Left ventricle myocardium superior (tissue), 1 donor: Measurements from ENCODE around the gene C17orf75. TPM values are rescaled to one million over a fixed set of nuclear protein-coding genes. Genes with fewer than 3 reads are reported as not detected.

ENCODE experiments used
- ATAC-seq: fragments of 200-7000 bp; cut with Tn5 transposase; one replicate; pipeline ENCODE4 v1.9.1; 2020; ENCODE audit warnings: mild to moderate bottlenecking, moderate library complexity
- DNase-seq: peaks from one replicate; pipeline ENCODE4 v3.0.0-alpha.2; 2020
- intact Hi-C: fragments of 100-400 bp; cut with micrococcal nuclease; formaldehyde crosslinking; loops from one replicate; pipeline ENCODE4 v1.11.0; 2022
- total RNA-seq: library from RNA; stranded (reverse); fragmentation: NEBNext Ultra II Directional; extraction: Animal tissue kit (Norgen Biotek cat#: 25700); gene quantifications from one replicate; pipeline ENCODE4 v1.2.1, GENCODE V29; 2021
- donor health status: DM: no; HTN: yes; CAD: no; lungs with severe emphysema.

C17orf75 gene
- total RNA-seq, 1 donor from 2014 or later: 18.5 TPM

DNA sequence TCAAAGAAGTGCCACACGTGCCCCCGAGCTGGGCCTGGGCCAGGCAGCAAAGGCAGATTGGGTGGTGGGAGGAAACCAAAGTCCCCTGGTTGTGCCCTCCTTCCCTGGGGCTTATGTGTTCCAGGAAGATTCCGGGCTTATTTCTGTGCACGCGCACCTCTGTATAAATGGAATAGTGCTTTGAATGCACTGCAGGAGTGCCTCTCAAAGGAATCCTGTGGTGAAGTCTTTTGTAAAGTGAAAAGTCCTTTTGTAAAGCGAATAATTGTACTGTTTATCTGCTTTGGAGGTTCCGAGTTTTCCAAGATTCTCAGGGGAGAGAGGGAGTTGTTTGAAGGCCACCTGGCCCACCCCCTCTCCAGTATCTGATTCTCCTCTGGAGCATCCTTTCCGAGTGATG lies 26.8 kb downstream of the C17orf75 start:
- intact Hi-C loops: loop anchor here (5.0 kb wide), 1 partner anchor 63 kb away; no protein-coding TSS in a partner anchor
- no peak for ATAC-seq

DNA sequence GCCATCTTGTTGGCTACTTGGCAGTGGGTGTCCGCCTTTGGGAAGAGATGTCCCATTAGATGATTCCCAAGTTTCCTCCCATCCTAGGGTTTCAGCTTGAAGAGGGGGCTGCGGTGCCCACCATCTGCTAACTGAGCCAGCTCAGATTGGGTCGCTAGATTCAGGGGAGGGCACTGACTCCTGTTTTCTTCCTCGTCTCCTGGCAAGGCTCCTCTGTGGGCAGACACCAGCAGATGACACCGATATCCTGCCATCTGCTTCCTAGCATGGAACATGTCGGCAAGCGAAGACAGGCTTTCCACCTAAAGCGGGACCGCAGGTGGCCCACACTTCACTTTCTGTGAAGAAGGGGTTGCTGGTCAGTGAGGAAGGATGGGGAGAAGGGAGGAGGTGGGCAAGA lies 27.3 kb downstream of the C17orf75 start:
- intact Hi-C loops: loop anchor here (5.0 kb wide), 1 partner anchor 62 kb away; no protein-coding TSS in a partner anchor
- no peak for ATAC-seq

More for the DNA sequence above, 26.8 kb downstream of the C17orf75 start:
- DNase-seq: no peak

DNA sequence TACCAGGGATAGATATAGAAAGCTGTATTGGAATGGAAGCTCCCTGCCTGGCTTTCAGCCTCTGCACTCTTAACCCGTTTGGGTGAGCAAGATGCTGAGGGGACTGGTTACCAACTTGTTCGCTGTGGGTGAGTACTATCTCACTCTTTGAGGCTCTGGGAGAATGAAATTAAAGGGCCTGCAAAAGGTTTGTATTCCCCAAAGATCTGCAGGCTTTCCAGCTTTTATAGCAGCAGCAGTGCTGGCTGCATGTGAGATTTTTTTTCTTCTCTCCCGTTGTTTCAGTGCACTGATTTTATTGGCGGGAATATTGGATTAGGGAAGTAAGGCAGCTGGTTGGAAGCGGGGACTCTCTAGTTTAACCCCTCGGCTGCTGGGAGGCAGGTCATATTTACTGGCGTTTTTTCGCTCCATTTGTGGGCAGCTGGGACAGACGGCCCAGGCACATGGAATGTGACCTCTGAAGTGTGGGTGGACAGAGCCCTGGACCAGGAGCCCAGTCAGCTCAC lies 30.9 kb downstream of the C17orf75 start:
- DNase-seq (no peak), ATAC-seq (peak; percentile 50)
- intact Hi-C loops: no loop called here

More for the DNA sequence above, 27.3 kb downstream of the C17orf75 start:
- DNase-seq: no peak

DNA sequence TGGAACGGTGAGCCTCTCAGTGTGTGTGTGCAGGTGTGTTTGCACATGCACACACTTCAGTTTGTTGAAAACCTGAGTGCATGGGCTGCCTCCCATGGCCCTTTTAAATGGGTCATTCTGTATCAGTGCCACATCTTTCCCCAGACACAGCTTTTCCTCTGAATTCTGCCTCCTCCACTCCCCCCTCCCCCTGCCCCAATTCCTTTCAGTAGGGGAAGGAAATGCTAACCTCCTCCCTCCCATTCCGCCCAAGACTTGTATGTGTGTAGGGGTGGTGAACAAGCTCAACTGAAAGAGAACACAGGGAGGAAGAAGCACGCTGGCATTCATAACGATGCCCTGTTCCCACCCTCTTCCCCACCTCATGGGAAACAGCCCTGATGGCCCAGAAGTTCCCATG lies 34.3 kb downstream of the C17orf75 start:
- DNase-seq (no peak), ATAC-seq (no peak)
- intact Hi-C loops: no loop called here

DNA sequence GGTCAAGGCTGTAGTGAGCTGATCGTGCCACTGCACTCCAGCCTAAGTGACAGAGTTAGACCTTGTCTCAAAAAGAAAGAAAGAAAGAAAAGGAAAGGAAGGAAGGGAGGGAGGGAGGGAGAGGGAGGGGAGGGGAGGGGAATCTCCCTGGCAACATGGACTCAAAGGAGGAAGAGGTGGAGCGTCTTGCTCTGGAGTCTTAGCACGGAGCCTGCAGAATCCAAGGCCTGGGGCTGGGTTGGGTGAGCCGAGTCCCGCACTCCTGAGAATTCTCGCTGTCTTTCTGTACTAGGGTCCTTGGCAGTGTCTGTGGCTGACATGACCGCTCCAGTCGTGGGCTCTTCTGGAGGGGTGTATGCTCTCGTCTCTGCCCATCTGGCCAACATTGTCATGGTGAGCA lies 36.9 kb downstream of the C17orf75 start:
- DNase-seq: no peak
- no peak for ATAC-seq
- intact Hi-C loops: no loop called here

DNA sequence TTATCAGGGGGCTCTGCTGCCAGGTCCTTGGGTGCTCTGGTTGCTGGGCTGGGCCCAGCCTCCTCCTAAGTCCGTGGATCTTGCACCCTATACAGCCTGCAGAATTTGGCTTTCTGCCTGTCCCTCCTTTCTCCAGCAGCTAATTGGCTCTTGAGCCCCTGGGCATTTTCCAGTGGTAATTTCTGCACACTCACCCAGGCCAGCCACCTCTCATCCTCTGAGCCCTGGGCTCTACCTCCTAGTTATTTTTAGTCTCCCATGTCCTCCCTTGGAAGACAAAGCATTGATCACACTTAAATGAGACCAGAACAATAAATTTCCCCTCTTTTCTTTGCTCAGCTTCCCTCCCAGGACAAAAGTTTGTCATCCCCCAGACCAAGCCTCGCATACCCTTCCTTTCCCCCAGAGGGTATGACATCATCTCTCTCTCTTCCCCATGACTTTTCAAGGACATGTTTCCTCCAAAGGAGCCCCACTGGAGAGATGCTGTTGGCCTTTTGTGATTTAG lies 38.1 kb downstream of the C17orf75 start:
- no peak for DNase-seq
- peak; percentile 90 for ATAC-seq
- intact Hi-C loops: no loop called here

DNA sequence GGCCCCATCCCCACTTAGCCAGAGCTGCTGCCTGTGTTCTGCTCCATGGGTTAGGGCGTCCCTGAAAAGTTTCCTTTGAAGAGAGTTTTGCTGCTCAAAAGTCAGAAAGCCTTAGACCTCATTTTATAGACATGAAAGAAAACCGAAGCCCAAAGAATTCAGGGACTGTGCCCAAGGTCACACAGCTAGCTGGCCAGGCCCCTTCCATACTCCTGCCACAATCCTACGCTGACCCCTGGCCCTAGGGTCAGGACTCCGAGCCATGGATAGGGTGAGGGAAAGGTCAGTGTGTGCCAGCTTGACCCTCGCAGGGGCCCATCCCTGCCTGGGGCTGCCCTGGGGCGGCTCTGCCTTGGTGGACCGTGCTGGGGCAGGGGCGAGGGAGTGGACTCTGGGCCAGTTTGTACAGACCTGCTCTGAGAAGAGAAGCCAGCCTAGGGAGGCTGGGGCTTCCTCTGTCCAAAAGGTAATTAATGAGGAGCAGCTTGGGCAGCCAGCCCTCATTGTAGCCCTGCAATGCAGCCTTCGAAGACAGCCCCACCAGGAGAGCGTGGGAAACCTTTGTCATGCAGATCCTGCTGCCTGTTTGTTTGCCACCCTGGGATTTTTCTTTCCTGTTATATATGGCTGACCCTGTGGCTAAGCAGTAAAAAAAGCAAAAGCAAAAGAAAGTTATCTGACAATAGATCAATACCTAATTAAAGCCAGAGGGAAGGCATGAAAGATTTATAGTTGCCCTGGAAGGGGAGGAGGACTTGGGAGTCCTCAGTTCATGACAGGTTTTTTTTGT lies 38.9 kb downstream of the C17orf75 start:
- no peak for DNase-seq
- no peak for ATAC-seq
- intact Hi-C loops: no loop called here

DNA sequence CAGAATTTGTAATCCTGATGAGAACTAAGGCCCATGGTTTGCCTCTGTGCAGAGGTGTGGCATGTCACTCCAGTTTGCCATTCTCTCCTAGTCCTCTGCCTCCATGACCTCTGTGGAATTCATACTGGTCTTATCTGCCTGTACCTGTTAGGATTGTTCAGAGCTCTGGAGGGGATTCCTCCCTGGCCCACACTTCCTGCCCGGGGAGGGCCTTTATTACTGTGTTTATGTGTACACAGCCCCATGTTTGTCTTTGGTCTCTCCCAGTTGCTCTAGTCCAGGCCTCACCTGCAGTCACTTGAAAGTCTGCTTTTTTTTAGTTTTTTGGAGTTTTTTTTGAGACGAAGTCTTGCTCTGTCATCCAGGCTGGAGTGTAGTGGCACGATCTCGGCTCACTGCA lies 39.9 kb downstream of the C17orf75 start:
- DNase-seq (no peak), ATAC-seq (no peak)
- intact Hi-C loops: no loop called here

DNA sequence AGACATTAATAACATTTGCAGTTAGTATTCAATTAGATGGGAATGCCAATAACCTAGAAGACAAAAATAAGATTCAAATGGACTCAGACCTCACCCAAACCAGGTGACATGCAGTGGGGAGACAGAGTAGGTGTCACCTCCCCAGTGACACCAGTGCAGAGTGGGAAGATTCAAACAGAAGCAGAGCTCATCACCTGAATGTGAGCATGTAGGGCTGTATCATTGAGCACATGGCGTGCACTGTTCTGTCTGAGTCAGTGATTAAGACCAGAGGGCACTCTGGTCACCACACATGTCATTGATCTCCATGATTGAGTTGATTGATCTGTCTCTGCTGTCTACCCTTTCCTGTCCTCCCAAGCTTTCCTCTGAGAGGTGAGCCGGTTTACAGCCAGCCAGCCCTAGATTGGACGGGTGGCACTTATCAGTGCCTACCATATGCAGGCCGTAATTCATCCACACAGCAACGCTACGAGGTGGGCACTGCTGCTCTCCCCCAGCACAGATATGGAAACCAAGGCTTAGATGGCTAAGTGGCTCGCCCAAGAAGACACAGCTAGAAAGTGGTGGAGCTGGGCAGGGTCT lies 42.3 kb downstream of the C17orf75 start:
- intact Hi-C loops: no loop called here
- no peak for DNase-seq
- ATAC-seq: no peak

DNA sequence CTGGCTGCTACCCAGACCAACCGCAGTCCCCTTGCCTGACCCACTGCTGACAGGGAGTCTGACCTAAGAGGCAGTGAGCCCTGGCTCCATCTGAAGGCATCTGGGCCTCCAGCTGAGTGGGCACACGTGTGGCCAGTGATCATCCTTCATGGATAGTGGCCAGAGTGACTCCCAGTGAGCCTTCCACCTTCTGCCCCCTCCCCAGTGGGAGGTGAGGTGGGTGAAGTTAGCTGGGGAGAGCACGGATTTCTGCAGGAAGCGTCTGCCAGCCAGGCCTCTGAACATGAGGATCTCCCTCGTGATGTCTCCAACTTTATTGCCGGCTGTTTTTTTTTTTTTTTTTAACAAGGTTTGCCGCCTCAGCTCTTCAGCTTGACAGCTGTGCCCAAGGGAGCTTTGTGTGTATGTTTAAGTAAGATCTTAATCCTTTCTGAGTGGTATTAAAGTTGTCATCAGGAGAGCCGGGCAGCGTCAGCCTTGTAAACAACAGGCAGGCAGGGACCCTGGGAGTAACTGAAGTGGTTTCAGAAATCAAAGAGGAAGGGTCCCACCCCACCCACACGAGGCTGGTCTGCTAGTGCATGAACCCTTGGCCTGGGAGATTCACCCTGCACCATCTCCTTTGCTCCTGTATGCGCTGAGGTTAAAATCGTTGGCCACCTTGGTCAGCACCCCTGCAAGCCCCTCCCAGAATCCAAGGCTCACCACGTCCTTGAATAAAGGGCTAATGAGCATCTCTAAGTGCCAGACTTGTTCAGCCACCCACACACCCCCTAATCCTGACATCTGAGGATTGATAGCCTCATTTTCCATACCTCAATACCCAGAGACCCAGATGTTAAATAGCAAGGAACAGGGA lies 43.0 kb downstream of the C17orf75 start:
- no peak for DNase-seq
- no peak for ATAC-seq
- intact Hi-C loops: no loop called here

DNA sequence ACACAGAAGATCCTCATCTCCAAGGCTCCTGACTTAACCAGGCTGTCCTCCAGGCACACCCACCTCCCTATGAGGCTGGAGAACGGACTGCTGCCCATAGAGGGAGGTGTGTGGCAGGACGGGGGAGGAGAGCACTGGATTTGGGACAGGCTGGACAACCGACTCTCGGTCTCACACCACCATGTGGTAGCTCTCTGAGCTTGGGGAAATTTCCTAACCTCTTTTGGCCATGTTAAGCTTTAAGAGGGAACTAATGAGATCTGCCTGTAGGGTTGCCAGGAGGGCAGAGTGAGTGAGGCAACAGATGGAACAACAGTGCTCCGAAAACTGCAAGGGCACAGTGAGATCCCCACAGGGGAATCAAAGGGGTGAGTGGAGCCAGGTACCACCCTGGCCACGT lies 43.7 kb downstream of the C17orf75 start:
- no peak for ATAC-seq
- intact Hi-C loops: no loop called here
- no peak for DNase-seq

DNA sequence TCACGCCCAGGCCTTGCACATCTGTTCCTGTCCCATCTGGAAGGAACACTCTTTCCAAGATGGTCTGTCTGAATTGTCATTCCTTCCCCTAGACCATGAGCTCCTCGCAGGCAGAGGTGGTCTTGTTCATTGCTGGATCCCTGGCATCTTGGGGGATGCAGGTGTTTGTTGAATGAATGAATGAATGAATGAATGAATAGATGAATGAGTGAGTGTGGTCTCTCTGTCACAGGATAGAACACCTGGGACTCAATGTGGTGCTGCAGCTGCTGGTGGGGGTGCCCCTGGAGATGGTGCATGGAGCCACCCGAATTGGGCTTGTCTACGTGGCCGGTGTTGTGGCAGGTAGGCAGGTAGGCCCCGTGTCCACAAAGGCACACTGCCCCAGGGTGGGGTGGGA lies 44.1 kb downstream of the C17orf75 start:
- DNase-seq (no peak), ATAC-seq (no peak)
- intact Hi-C loops: no loop called here

DNA sequence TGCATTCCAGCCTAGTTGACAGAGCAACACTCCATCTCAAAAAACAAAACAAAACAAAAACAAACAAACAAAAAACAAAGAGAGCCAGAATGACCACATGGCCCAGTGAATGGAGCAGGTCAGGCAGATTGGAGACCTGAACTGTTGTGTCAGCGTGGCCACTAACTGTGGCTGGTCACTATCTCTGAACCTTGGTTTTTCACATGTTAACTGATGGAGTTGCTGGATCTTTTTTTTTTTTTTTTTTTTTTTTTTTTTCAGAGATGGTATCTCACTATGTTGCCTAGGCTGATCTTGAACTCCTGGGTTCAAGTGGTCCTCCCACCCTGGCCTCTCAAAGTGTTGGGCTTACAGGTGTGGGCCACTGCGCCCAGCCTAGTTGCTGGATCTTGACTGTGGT lies 44.5 kb downstream of the C17orf75 start:
- DNase-seq (no peak), ATAC-seq (no peak)
- intact Hi-C loops: no loop called here

DNA sequence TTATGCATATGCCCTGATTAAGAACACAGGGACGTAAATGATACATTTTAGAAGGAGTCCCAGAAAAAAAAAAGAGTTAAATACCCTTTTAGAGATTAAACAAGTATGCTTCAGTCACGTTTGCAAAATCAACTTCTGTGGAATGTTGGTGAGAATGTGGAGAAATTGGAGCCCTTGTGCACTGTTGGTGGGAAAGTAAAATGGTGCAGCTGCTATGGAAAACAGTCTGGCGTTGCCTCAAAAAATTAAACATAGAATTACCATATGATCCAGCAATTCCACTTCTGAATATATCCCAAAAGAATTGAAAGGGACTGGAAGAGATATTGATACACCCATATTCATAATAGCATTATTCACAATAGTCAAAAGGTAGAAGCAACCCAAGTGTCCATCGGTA lies 49.9 kb downstream of the C17orf75 start:
- ATAC-seq (no peak), DNase-seq (no peak)
- intact Hi-C loops: no loop called here

DNA sequence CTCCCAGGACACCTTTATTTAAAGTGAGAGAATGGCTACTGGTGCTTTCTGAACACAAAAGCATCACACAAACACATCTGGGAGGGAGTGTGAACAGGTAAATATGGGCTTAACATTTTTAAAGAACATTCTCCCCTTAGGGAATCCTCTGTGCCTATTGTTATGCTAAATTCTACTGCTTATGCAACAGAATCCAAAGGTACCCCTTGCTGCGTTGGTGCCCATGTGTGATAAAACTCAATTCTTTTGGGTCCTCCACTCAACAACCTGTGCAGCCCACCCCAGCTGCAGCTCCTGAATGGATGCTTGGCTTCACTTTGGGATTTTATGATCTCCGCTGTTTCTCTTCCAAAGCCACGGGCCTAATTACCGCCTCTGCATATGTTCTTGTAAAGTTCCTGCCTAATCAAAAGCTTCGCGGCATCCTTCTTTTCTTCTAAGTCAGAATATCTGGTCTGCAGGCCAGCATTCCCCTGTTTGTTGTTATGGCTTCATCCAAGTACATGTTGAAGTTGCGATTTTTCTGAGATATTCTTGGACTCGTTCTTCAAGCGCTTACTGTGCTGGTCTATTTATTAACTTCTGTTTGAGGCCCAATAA lies 52.4 kb downstream of the C17orf75 start:
- DNase-seq (no peak), ATAC-seq (no peak)
- intact Hi-C loops: no loop called here

DNA sequence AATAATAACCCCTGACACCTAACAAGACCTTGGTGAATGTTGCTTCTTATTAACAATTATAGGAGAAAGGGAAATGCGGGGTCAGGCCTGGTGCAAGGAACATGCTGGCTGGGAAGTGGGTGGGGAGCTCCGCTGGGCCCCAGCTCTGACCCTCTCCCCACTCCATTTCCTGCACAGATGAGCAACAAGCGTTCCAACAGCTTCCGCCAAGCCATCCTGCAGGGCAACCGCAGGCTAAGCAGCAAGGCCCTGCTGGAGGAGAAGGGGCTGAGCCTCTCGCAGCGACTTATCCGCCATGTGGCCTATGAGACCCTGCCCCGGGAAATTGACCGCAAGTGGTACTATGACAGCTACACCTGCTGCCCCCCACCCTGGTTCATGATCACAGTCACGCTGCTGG lies 53.4 kb downstream of the C17orf75 start:
- DNase-seq: no peak
- ATAC-seq: no peak
- intact Hi-C loops: no loop called here

DNA sequence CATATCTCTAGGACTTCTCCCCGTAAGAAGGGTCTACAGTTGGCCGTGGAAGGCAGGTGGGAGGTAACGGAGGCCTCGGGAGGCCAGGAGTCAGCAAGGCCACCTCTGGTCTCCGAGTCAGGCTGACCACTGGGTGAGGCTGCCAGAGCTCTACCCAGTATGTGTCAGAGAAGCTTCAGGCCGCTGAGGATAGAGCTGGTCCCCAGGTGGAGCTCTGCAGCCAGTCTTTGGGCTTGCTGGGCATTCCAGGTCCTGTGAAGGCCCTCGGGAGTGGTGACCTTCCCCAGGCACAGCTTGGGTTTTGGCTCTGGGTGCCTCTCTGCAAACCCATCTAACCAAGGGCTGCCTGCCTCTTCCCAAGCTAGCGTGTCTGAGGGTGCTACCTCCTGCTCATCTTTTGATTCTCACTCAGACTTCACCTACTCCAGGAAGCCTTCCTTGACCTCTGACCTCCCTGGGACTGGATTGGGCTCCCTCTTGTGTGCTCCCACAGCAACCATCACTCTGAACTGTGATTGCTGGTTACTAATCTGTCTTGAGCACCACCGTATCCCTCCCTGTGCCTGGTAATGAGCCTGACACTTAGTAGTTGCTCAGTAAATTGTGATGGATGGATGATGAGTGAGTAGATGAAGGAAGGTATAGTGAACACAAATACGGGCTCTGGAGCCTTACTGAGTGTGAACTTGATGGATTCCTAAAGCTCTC lies 54.0 kb downstream of the C17orf75 start:
- no peak for ATAC-seq
- intact Hi-C loops: no loop called here

DNA sequence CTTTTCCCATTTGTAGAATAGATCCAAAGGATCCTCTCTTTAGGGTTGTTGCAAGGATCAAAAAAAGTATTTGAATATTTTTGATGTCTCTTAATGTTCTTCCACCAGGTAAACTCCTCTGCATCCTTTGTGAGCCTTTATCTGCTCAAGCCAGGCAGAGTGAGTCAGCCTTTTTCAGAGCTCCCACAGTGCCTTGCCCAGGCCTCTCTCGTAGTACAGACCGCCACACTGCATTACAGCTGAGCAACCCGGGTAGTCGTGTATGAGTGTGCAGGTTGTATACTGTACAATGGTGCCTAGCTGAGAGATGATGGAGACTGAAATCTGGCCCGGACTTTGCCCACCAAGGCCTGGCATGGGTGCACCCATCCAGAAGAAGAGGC lies 55.5 kb downstream of the C17orf75 start:
- intact Hi-C loops: no loop called here
- ATAC-seq (no peak), DNase-seq (no peak)

More for the DNA sequence above, 54.0 kb downstream of the C17orf75 start:
- DNase-seq: no peak
